ENCODE results near the gene PHF2. TPM values are rescaled to one million over a fixed set of nuclear protein-coding genes. Genes with fewer than 3 reads are reported as not detected.

The PHF2 gene
- total RNA-seq, 1 experiment from 2014 or later = 10.3 TPM

- Histone ChIP-seq H3K27me3 (replicated peaks; ENCODE audit: control insufficient read depth, insufficient read depth, low read length) (no peaks in the 10 kb centered on the region), H3K36me3 (ENCODE audit: control insufficient read depth, insufficient read depth, low read length) (no peaks in the 10 kb centered on the region), H3K4me1 (no peaks in the 10 kb centered on the region), H3K4me3 (ENCODE audit: low read depth, low read length) (no peak overlapping the region), H3K9me3 (no peaks in the 10 kb centered on the region)
- Mint-ChIP-seq H3K4me1 (ENCODE audit: low read depth, unreplicated experiment) (peaks cover 4% of the 10 kb centered on the region), H3K27ac (ENCODE audit: unreplicated experiment) (no peak overlapping the region), H3K36me3 (ENCODE audit: insufficient read depth, unreplicated experiment) (peaks cover 7% of the 10 kb centered on the region), H3K4me3 (ENCODE audit: unreplicated experiment) (no peak overlapping the region), H3K27me3 (ENCODE audit: insufficient read depth, unreplicated experiment) (no peaks in the 10 kb centered on the region), H3K9me3 (ENCODE audit: unreplicated experiment) (no peaks in the 10 kb centered on the region)
- POLR2A ChIA-PET = no interaction called here
- intact Hi-C loops (cut with micrococcal nuclease; ENCODE audit: unreplicated experiment) = no loop called here
- BruUV-seq (replicated peaks) = no TSS peak
- CTCF ChIA-PET = interaction anchor here (0.5 kb wide), 1 partner anchor 78 kb away, joined by 3 read pairs; no protein-coding TSS in a partner anchor
- TF ChIP-seq CTCF (IDR thresholded peaks at IDR 0.05; ENCODE audit: insufficient read depth in 1 of 2, low read depth in 1 of 2, low read length in 1 of 2, severe bottlenecking in 1 of 2, unreplicated experiment in 1 of 2) = no peak
- peak in 1 of 2 experiments; percentile 11 for DNase-seq
These were observed 104.3 kb downstream of the PHF2 start for GRCh38 chr9:93680443-93681268.

GRCh38 chr9:93681269-93682154, 105.1 kb downstream of the PHF2 start:
- H3K27me3 ChIP-seq (replicated peaks; ENCODE audit: control insufficient read depth, insufficient read depth, low read length) = no peaks in the 10 kb centered on the region
- no TSS peak for BruUV-seq (replicated peaks)
- Mint-ChIP-seq H3K27me3 (ENCODE audit: insufficient read depth, unreplicated experiment) (no peaks in the 10 kb centered on the region), H3K4me3 (ENCODE audit: unreplicated experiment) (no peak overlapping the region), H3K36me3 (ENCODE audit: insufficient read depth, unreplicated experiment) (peaks cover 7% of the 10 kb centered on the region), H3K27ac (ENCODE audit: unreplicated experiment) (peak overlapping the region; percentile 15), H3K9me3 (ENCODE audit: unreplicated experiment) (no peaks in the 10 kb centered on the region), H3K4me1 (ENCODE audit: low read depth, unreplicated experiment) (peaks cover 4% of the 10 kb centered on the region)
- H3K4me3 ChIP-seq (ENCODE audit: low read depth, low read length) = no peak overlapping the region
- no peak for TF ChIP-seq CTCF (IDR thresholded peaks at IDR 0.05; ENCODE audit: insufficient read depth in 1 of 2, low read depth in 1 of 2, low read length in 1 of 2, severe bottlenecking in 1 of 2, unreplicated experiment in 1 of 2)
- peak; percentile 31 to 49 for DNase-seq
- H3K4me1 ChIP-seq = no peaks in the 10 kb centered on the region
- no peaks in the 10 kb centered on the region for H3K36me3 ChIP-seq (ENCODE audit: control insufficient read depth, insufficient read depth, low read length)
- CTCF ChIA-PET = interaction anchor here (0.5 kb wide), 1 partner anchor 79 kb away, joined by 3 read pairs; no protein-coding TSS in a partner anchor
- intact Hi-C loops (cut with micrococcal nuclease; ENCODE audit: unreplicated experiment) = loop anchor here (1.0 kb wide), 1 partner anchor 282 kb away; no protein-coding TSS in a partner anchor
- H3K9me3 ChIP-seq = no peaks in the 10 kb centered on the region
- POLR2A ChIA-PET = no interaction called here
